SK-N-SH treated with all-trans-retinoic acid at 6 μM for 48 hours (cell line): Measurements from ENCODE around the gene CBY1.

Experiments used
- ARNTL ChIP-seq: fragments of 450-650 bp; formaldehyde crosslinking; IDR thresholded peaks from 2 replicates; pipeline ENCODE4 v1.5.0; 2020; ENCODE audit warnings: low read depth, mild to moderate bottlenecking, moderate library complexity, borderline replicate concordance
- BACH2 ChIP-seq: fragments of 250-450 bp; sonication (Bioruptor Pico); IDR thresholded peaks from 2 replicates; pipeline ENCODE4 v1.9.0; 2021; ENCODE audit warnings: mild to moderate bottlenecking, borderline replicate concordance
- GLIS3 ChIP-seq: fragments of 250-450 bp; sonication (Bioruptor Pico); IDR thresholded peaks from 2 replicates; pipeline ENCODE4 v1.5.0; 2020; ENCODE audit warnings: mild to moderate bottlenecking, moderate library complexity
- PPARA ChIP-seq: fragments of 250-450 bp; sonication (Bioruptor Pico); IDR thresholded peaks from 2 replicates; pipeline ENCODE4 v1.5.0; 2020; ENCODE audit warnings: mild to moderate bottlenecking, borderline replicate concordance
- SNAI2 ChIP-seq: fragments of 250-450 bp; sonication (Bioruptor Pico); IDR thresholded peaks from 2 replicates; pipeline ENCODE4 v1.5.0; 2020; ENCODE audit warnings: mild to moderate bottlenecking, moderate library complexity
- TOX ChIP-seq: fragments of 250-450 bp; sonication (Bioruptor Pico); IDR thresholded peaks from 2 replicates; pipeline ENCODE4 v1.8.0; 2021; ENCODE audit warnings: mild to moderate bottlenecking, moderate library complexity, borderline replicate concordance
- ZNF565 ChIP-seq: fragments of 450-650 bp; formaldehyde crosslinking; conservative IDR thresholded peaks from 2 replicates; pipeline ENCODE4 v1.5.0; 2020; ENCODE audit warnings: low read depth, mild to moderate bottlenecking, moderate library complexity
- ZNF8 ChIP-seq: fragments of 450-650 bp; formaldehyde crosslinking; IDR thresholded peaks from 2 replicates; pipeline ENCODE4 v1.5.0; 2020; ENCODE audit warnings: mild to moderate bottlenecking, moderate library complexity
- TF ChIP-seq, protein P1 (sequence below): fragments of 250-450 bp; sonication (Bioruptor Pico); IDR thresholded peaks from 2 replicates; pipeline ENCODE4 v1.8.0; 2020; ENCODE audit warnings: mild to moderate bottlenecking, moderate library complexity, borderline replicate concordance
- TF ChIP-seq, protein P2 (sequence below): fragments of 250-450 bp; sonication (Bioruptor Pico); IDR thresholded peaks from 2 replicates; pipeline ENCODE4 v1.5.1; 2021; ENCODE audit warnings: mild to moderate bottlenecking, moderate library complexity

DNA sequence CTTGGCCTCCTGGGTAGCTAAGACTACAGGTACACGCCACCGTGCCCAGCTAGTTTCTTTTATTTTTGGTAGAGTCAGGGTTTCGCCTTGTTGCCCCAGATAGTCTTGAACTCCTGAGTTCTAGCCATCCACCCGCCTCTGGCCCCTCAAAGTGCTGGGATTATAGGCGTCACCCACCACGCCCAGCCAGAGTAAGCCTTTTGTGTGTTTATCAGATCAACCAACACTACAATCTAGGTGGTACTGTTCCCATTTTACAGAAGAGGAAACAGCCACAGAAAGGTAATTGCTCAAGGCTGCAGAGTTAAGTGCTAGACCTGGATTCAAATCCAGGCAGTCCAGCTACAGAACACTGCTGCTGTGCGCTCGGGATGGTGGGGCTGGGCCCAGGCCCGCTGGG is 28.5 kb downstream of the CBY1 start:
- TF ChIP-seq GLIS3 (CRISPR knock-in tag): no peak
- no peak for TF ChIP-seq BACH2 (CRISPR knock-in tag)
- TF ChIP-seq, protein P1, sequence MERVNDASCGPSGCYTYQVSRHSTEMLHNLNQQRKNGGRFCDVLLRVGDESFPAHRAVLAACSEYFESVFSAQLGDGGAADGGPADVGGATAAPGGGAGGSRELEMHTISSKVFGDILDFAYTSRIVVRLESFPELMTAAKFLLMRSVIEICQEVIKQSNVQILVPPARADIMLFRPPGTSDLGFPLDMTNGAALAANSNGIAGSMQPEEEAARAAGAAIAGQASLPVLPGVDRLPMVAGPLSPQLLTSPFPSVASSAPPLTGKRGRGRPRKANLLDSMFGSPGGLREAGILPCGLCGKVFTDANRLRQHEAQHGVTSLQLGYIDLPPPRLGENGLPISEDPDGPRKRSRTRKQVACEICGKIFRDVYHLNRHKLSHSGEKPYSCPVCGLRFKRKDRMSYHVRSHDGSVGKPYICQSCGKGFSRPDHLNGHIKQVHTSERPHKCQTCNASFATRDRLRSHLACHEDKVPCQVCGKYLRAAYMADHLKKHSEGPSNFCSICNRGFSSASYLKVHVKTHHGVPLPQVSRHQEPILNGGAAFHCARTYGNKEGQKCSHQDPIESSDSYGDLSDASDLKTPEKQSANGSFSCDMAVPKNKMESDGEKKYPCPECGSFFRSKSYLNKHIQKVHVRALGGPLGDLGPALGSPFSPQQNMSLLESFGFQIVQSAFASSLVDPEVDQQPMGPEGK (CRISPR knock-in tag): no peak
- TF ChIP-seq SNAI2 (CRISPR knock-in tag): no peak
- no peak for TF ChIP-seq ZNF565 (CRISPR knock-in tag)
- no peak for TF ChIP-seq ZNF8
- no peak for TF ChIP-seq TOX
- TF ChIP-seq, protein P2, sequence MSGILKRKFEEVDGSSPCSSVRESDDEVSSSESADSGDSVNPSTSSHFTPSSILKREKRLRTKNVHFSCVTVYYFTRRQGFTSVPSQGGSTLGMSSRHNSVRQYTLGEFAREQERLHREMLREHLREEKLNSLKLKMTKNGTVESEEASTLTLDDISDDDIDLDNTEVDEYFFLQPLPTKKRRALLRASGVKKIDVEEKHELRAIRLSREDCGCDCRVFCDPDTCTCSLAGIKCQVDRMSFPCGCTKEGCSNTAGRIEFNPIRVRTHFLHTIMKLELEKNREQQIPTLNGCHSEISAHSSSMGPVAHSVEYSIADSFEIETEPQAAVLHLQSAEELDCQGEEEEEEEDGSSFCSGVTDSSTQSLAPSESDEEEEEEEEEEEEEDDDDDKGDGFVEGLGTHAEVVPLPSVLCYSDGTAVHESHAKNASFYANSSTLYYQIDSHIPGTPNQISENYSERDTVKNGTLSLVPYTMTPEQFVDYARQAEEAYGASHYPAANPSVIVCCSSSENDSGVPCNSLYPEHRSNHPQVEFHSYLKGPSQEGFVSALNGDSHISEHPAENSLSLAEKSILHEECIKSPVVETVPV: no peak
- no peak for TF ChIP-seq ARNTL
- no peak for TF ChIP-seq PPARA (CRISPR knock-in tag)
